ENCODE results near the gene TMEM108. TPM values are rescaled to one million over a fixed set of nuclear protein-coding genes. Genes with fewer than 3 reads are reported as not detected.

Gene TMEM108
- total RNA-seq, 2 experiments from 2014 or later, result not detected

GRCh38 chr3:133317866-133318265, 279.7 kb downstream of the TMEM108 start:
- intact Hi-C loops (cut with micrococcal nuclease; ENCODE audit: unreplicated experiment), result no loop called here
- Histone ChIP-seq H3K36me3 (ENCODE audit: insufficient read depth, low read length) (no peaks in the 10 kb centered on the region), H3K27ac (ENCODE audit: low read depth, low read length, poor library complexity, severe bottlenecking) (no peak overlapping the region), H3K4me2 (ENCODE audit: low read length) (no peak overlapping the region), H4K20me1 (ENCODE audit: insufficient read depth, low read length) (no peaks in the 10 kb centered on the region), H3K9me3 (ENCODE audit: low read length) (0 out of 2 replicates have a peak, but pooled peaks cover 8% of the 10 kb centered on the region), H3K4me3 (ENCODE audit: low read depth, low read length, poor library complexity, severe bottlenecking) (no peak overlapping the region), H2AFZ (ENCODE audit: low read length) (no peak overlapping the region), H3K9me2 (ENCODE audit: insufficient read depth, low read length) (no peaks in the 10 kb centered on the region), H3K79me2 (ENCODE audit: insufficient read depth, low read depth, low read length) (no peaks in the 10 kb centered on the region), H3K4me1 (ENCODE audit: insufficient read depth, low read length, poor library complexity, severe bottlenecking) (no peaks in the 10 kb centered on the region)
- ChIA-PET POLR2A (interaction anchor here (0.5 kb wide), 2 partner anchors 16 to 93 kb away, joined by 3 to 5 read pairs; no protein-coding TSS in a partner anchor), CTCF (ENCODE audit: unreplicated experiment) (no interaction called here)
- DNase-seq (ENCODE audit: low spot score), result no peak
- no TSS peak for BruUV-seq (replicated peaks)
- TF ChIP-seq EZH2phosphoT487 (IDR thresholded peaks at IDR 0.05; ENCODE audit: borderline replicate concordance, low read depth, low read length), result no peak
- no peak for TF ChIP-seq CTCF (conservative IDR thresholded peaks at IDR 0.05; ENCODE audit: low read length)

- intact Hi-C loops (cut with micrococcal nuclease; ENCODE audit: unreplicated experiment), result no loop called here
- POLR2A ChIA-PET, result no interaction called here
- Histone ChIP-seq H3K27ac (ENCODE audit: low read depth, low read length, poor library complexity, severe bottlenecking) (no peak overlapping the region), H3K4me3 (ENCODE audit: low read depth, low read length, poor library complexity, severe bottlenecking) (no peak overlapping the region), H3K79me2 (ENCODE audit: insufficient read depth, low read depth, low read length) (no peaks in the 10 kb centered on the region), H3K36me3 (ENCODE audit: insufficient read depth, low read length) (no peaks in the 10 kb centered on the region), H3K9me2 (ENCODE audit: insufficient read depth, low read length) (no peaks in the 10 kb centered on the region), H3K4me2 (ENCODE audit: low read length) (no peak overlapping the region), H3K4me1 (ENCODE audit: insufficient read depth, low read length, poor library complexity, severe bottlenecking) (no peaks in the 10 kb centered on the region), H4K20me1 (ENCODE audit: insufficient read depth, low read length) (no peaks in the 10 kb centered on the region), H2AFZ (ENCODE audit: low read length) (no peak overlapping the region), H3K9me3 (ENCODE audit: low read length) (no peaks in the 10 kb centered on the region)
- no TSS peak for BruUV-seq (replicated peaks)
- CTCF ChIA-PET (ENCODE audit: unreplicated experiment), result no interaction called here
- no peak for DNase-seq (ENCODE audit: low spot score)
- TF ChIP-seq CTCF (conservative IDR thresholded peaks at IDR 0.05; ENCODE audit: low read length) (no peak), EZH2phosphoT487 (IDR thresholded peaks at IDR 0.05; ENCODE audit: borderline replicate concordance, low read depth, low read length) (no peak)
These were observed 290.2 kb downstream of the TMEM108 start for GRCh38 chr3:133328373-133328772.

GRCh38 chr3:133329626-133330025, 291.4 kb downstream of the TMEM108 start:
- CTCF ChIA-PET (ENCODE audit: unreplicated experiment), result no interaction called here
- H3K4me3 ChIP-seq (ENCODE audit: low read depth, low read length, poor library complexity, severe bottlenecking), result no peak overlapping the region

More at GRCh38 chr3:133329626-133330025, 291.4 kb downstream of the TMEM108 start:
- Histone ChIP-seq H2AFZ (ENCODE audit: low read length) (no peak overlapping the region), H3K9me2 (ENCODE audit: insufficient read depth, low read length) (no peaks in the 10 kb centered on the region), H3K4me1 (ENCODE audit: insufficient read depth, low read length, poor library complexity, severe bottlenecking) (no peaks in the 10 kb centered on the region), H4K20me1 (ENCODE audit: insufficient read depth, low read length) (no peaks in the 10 kb centered on the region), H3K27ac (ENCODE audit: low read depth, low read length, poor library complexity, severe bottlenecking) (no peak overlapping the region), H3K9me3 (ENCODE audit: low read length) (no peaks in the 10 kb centered on the region), H3K79me2 (ENCODE audit: insufficient read depth, low read depth, low read length) (no peaks in the 10 kb centered on the region), H3K4me2 (ENCODE audit: low read length) (no peak overlapping the region), H3K36me3 (ENCODE audit: insufficient read depth, low read length) (no peaks in the 10 kb centered on the region)
- BruUV-seq (replicated peaks), result no TSS peak
- POLR2A ChIA-PET, result interaction anchor here (0.8 kb wide), 1 partner anchor 34 kb away, joined by 3 read pairs; no protein-coding TSS in a partner anchor
- DNase-seq (ENCODE audit: low spot score), result no peak
- TF ChIP-seq CTCF (conservative IDR thresholded peaks at IDR 0.05; ENCODE audit: low read length), result no peak
- TF ChIP-seq EZH2phosphoT487 (IDR thresholded peaks at IDR 0.05; ENCODE audit: borderline replicate concordance, low read depth, low read length), result no peak
- intact Hi-C loops (cut with micrococcal nuclease; ENCODE audit: unreplicated experiment), result no loop called here
